B cell (primary cell): Measurements from ENCODE around the gene FOXL1.

Experiments
- CTCF ChIP-seq: fragments of 200-600 bp; IDR thresholded peaks from one replicate; pipeline ENCODE4 v1.8.0; 2022; ENCODE audit warnings: antibody characterized with exemption, mild to moderate bottlenecking
- EZH2 ChIP-seq: IDR thresholded peaks from 2 replicates; pipeline ENCODE4 v1.6.1; 2012; ENCODE audit warnings: borderline replicate concordance, low read depth, mild to moderate bottlenecking, moderate library complexity, low read length; ENCODE audit not compliant: insufficient read depth, poor library complexity, severe bottlenecking

- TF ChIP-seq CTCF (no peak), EZH2 (no peak)
Measured at GRCh38 chr16:86565644-86566511, 12.5 kb upstream of the FOXL1 start.
